HG03460 (cell line): ENCODE results near the gene ENOX2.
"Not testable (repeated sequence)": the region's sequence is repeated elsewhere in the genome, so short reads cannot be mapped to it uniquely, and the experiment has no call there.

Experiments used
- ATAC-seq: cut with Tn5 transposase; IDR thresholded peaks from one replicate; pipeline ENCODE4 v1.9.1; 2021; ENCODE audit not compliant: unreplicated experiment

ENOX2 gene

GRCh38 chrX:130758072-130758471, 144.9 kb downstream of the ENOX2 start:
- ATAC-seq, result no peak

GRCh38 chrX:130756233-130756632, 146.8 kb downstream of the ENOX2 start:
- no peak for ATAC-seq

GRCh38 chrX:130754353-130754752, 148.7 kb downstream of the ENOX2 start:
- no peak for ATAC-seq

DNA sequence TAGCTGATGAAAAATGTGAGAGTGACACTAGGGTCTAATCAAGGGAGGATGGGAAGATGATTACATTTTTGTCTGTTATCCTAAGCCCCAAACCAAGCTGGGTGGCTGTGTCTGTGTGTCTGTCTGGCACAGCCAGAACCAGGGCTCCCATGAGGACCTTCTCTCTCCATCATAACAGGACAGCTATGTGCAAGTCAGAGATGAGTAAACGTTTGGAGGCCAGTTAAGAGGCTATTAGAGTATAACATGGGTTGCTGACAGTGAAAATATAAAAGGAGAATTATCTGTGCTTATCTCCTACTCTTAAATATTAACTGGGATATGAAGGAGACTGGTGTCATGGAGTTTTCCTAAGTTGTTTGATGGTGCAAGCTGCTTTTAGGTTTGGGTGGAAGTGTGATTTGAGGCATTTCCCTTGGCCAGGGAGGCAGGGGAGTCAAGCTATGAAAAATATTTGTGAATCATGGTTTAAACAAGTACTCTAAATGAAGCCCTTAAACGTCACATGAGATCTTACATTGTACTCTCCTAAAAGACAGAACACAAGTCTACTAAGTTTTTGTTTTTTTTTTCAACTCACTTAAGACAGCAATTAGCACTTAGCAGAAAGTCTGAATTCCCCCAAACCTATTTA, 156.2 kb downstream of the ENOX2 start:
- no peak for ATAC-seq

DNA sequence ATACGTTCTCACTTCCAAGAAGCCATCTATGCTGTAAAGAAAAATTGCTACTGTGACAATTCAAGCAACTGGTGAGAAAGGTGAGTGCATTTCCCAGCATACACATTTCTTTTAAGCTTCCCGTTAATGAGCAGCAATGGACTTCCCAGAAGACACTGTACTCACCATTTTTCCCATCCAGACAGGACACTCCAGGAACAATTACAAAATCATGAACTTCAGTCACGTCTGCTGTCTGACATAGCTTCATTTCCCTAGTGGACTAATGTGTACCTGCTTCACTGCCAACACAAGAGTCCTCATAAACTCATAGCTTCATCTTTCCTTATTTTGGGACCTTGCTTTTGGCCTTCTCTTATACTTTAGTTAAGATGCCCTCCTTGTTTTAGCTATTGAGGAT, 156.9 kb downstream of the ENOX2 start:
- ATAC-seq, result no peak

GRCh38 chrX:130741584-130741983, 161.4 kb downstream of the ENOX2 start:
- ATAC-seq, result no peak

- ATAC-seq, result no peak
Measured at GRCh38 chrX:130741151-130741550, 161.9 kb downstream of the ENOX2 start.

DNA sequence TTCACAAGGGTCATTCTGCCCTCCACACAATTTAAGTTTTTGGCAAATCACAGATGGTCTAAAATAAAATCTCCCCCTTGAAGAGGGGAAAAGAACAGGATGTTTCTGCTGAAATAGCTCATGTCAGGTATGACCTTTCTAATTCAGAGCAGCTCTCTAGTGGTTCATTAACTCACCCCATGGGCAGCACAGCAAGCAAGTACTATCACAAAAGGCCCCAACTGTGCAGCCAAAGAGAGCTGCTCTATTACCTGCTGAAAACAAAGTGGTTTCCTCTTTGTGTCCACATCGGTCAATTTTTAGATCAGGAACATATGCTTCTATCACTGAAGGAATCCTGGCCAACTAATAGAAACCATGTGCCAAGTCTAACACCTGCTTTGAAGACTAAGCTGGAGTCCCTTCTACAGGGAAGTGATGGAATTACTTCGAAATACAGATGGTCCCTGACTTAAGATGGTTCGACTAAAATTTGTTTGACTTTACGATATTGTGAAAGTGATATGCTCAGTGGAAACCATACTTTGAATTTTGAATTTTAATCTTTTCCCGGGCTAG, 164.3 kb downstream of the ENOX2 start:
- ATAC-seq, result no peak

DNA sequence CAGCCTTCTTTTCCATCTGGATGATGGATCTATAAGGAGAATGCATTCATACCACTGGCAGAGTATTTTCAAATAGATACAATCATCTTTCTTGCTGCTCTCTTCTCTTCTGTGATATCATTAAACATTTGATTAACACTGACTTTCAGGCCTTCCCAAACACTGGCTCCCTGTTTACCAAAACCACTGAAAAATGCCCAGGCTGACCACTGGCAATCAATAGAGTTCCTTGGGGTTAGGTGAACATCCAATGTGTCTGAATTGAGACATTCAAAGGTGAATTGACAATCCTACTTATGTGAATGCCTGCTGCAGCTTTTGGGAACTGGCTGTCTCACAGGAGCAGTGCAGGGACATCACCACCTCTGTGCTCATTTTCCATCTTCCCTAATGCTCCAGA, 168.3 kb downstream of the ENOX2 start:
- no peak for ATAC-seq

GRCh38 chrX:130728208-130728607, 174.8 kb downstream of the ENOX2 start:
- no peak for ATAC-seq

DNA sequence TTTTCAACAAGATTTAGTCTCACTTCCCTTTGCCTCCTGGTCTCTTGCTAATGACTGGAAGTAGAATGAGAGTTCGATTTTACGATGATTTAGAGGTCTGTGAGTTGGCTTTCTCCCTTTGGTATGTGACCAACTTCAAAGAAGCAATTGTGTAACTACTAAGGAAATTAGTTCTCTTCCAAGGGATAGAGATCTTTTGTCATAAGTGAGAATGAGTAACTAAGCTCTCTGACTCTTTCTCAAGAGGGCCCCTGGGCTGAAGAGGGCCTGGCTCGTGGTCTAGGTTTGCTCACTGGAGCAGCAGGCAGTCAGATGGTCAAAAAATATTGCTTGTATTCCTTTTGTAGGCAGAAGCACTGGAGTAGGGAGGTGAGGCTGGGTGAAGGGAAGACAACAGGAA, 176.3 kb downstream of the ENOX2 start:
- ATAC-seq, result no peak

DNA sequence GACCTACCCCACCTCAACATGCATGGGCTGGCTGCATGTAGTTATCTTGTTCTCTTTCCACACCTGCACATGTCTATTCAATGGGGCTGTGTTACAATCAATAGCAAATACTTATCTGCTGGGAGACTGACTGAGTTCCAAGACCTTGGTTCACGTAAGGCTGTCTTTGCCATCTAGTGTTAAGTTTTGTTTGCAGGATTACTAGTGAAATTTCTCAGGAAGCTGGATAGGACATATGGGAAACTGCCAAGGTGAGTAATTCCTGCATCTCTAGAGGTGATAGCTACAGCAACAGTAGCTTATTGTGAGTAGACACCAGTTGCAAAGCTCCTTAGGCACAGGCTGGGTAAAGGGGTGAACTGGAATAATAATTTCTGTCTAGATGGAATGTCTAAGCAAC, 177.5 kb downstream of the ENOX2 start:
- no peak for ATAC-seq

DNA sequence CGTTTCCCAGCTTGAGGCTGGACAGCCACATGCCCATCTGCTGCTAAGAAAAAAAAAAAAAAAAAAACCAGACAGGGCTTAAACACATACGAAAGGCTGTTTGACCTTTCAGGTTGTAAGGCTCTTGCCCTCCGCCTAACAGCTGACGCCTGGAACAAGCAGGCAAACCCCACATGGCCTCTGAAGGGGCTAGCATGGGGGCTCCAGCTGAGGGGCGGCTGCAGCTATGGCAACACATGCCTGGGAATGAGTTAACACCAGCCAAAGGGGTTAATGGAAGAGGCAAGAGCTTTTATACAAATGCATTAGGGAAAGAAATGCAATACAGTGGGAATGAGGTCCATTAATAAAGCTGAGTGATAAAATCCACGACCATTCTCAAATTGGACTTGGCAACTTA, 183.6 kb downstream of the ENOX2 start:
- no peak for ATAC-seq

- ATAC-seq, result no peak
Measured at GRCh38 chrX:130718137-130718536, 184.9 kb downstream of the ENOX2 start.

DNA sequence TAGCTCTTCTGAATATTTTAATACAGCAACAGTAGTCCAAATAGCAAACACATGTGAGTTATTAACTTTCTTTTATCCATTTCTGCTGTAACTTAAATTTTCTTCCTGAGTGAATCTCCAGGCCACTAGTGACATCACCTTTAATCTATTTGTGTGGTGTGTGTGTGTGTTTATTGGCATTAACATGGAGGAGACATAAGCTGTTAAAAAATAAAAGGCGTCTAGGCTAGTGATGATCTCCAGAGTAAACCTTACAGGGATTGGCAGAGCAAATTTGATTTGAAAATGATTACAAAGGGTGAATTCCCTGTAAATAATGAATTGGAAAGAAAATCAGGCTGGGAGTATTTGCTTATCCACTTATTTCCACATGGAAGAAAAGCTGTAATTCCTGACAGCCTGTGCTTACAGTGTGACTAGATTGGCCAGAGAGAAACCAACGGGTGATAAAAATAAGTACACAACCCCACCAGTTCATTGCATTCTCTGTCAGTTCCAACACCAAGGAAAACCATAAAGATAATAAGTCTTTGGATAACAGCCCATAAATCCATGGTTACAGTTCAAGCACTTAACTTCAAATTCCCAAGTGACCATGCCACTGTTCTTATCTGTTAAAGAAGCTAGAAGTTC, 186.1 kb downstream of the ENOX2 start:
- ATAC-seq, result no peak

DNA sequence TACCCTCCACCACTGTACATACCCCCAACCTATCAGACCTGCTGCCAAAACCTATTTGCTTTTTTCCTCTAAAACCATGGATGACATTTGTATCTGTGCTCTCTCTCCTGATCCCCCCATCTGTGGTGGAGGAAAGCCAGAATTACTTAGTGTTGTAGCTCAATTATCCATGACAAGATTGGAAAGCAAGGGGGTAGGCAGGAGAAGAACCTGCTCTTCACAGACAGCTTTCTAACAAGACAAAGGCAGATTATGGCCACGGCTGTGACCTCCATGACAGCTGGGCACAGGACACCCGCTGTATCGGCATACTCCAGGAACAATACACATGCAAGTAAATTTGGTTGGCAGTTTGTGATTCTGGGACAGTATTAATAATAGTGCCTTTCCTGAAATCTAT, 186.7 kb downstream of the ENOX2 start:
- no peak for ATAC-seq

DNA sequence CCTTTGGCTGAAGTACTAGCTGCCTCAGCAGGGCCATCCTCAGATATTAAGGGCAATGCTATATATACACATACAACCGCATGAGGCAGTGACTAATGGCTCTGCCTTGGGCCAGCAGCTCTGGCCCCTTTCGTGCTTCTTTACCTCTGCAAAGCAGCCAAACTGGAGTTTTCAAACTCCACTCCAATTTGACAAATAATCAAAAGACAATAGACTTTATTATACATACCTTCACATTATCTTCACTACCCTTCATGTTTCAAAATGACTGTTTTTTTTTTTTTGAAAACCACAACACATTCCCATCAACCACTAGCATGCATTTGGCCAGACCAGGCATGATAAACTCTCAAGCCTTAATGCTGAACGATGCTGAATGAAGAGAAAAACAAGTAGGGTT, 187.7 kb downstream of the ENOX2 start:
- ATAC-seq, result no peak

DNA sequence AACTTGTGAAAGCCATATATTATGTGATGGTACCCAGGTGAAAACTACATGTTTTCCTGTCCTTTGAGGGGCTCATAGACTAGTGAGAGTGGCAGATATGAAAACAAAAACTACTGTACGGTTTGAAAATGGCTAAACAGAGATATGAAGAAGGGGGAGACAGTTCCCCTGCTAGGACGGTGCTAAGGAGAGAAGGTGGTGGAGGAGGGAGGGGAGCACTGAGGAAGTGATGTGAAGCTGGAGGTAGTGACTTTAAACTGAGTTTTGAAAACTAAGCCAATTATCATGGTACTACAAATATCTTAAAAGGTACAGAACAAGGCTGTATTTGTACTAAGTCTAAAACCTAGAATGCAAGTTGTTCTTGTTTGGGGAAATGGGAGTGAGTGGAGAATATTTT, 188.3 kb downstream of the ENOX2 start:
- ATAC-seq, result no peak

GRCh38 chrX:130714135-130714534, 188.9 kb downstream of the ENOX2 start:
- ATAC-seq, result no peak

GRCh38 chrX:130709178-130709577, 193.8 kb downstream of the ENOX2 start:
- ATAC-seq, result not testable (repeated sequence)

- ATAC-seq, result no peak
Measured at GRCh38 chrX:130705591-130705990, 197.4 kb downstream of the ENOX2 start.
